Measurements from ENCODE around the gene ARG1. TPM values are rescaled to one million over a fixed set of nuclear protein-coding genes. Genes with fewer than 3 reads are reported as not detected.
"Not testable (repeated sequence)": the region's sequence is repeated elsewhere in the genome, so short reads cannot be mapped to it uniquely, and the experiment has no call there.

Gene ARG1
- total RNA-seq: not detected in 2 replicates

- DNase-seq (ENCODE audit: low read depth) (no peak), FAIRE-seq (no peak)
- TF ChIP-seq CTCF (IDR thresholded peaks at IDR 0.05; ENCODE audit: insufficient read depth, low read length, severe bottlenecking): no peak
- no peak within 1 kb of the TSS for H3K4me3 ChIP-seq (ENCODE audit: low read depth, low read length)
- no peaks in the 10 kb centered on the region for H3K36me3 ChIP-seq (ENCODE audit: control insufficient read depth, insufficient read depth, low read length)
- H3K27me3 ChIP-seq (ENCODE audit: control insufficient read depth, insufficient read depth, low read length): no peaks in the 10 kb centered on the region
Measured at GRCh38 chr6:131572686-131573415, at the start of gene ARG1. ARG1 (plus strand) TSS chr6:131573226; CDS start chr6:131573283, 57 bp downstream.

- TF ChIP-seq CTCF (IDR thresholded peaks at IDR 0.05; ENCODE audit: insufficient read depth, low read length, severe bottlenecking): no peak
- H3K4me3 ChIP-seq (ENCODE audit: low read depth, low read length): no peak overlapping the region
- no peak for DNase-seq (ENCODE audit: low read depth)
- FAIRE-seq: peak; percentile 23
- no peaks in the 10 kb centered on the region for H3K27me3 ChIP-seq (ENCODE audit: control insufficient read depth, insufficient read depth, low read length)
- H3K36me3 ChIP-seq (ENCODE audit: control insufficient read depth, insufficient read depth, low read length): no peaks in the 10 kb centered on the region
Measured at GRCh38 chr6:131523988-131524673, 48.9 kb upstream of the ARG1 start.

GRCh38 chr6:131524695-131525336 lies 48.2 kb upstream of the ARG1 start:
- DNase-seq (ENCODE audit: low read depth) (no peak), FAIRE-seq (no peak)
- Histone ChIP-seq H3K27me3 (ENCODE audit: control insufficient read depth, insufficient read depth, low read length) (no peaks in the 10 kb centered on the region), H3K36me3 (ENCODE audit: control insufficient read depth, insufficient read depth, low read length) (no peaks in the 10 kb centered on the region), H3K4me3 (ENCODE audit: low read depth, low read length) (no peak overlapping the region)
- TF ChIP-seq CTCF (IDR thresholded peaks at IDR 0.05; ENCODE audit: insufficient read depth, low read length, severe bottlenecking): no peak

- H3K36me3 ChIP-seq (ENCODE audit: control insufficient read depth, insufficient read depth, low read length); FAIRE-seq; H3K4me3 ChIP-seq (ENCODE audit: low read depth, low read length); DNase-seq (ENCODE audit: low read depth); H3K27me3 ChIP-seq (ENCODE audit: control insufficient read depth, insufficient read depth, low read length): not testable (repeated sequence)
Measured at GRCh38 chr6:131530936-131531335, 42.1 kb upstream of the ARG1 start.

GRCh38 chr6:131531681-131532080 lies 41.3 kb upstream of the ARG1 start:
- not testable (repeated sequence) for FAIRE-seq; H3K36me3 ChIP-seq (ENCODE audit: control insufficient read depth, insufficient read depth, low read length); H3K27me3 ChIP-seq (ENCODE audit: control insufficient read depth, insufficient read depth, low read length); DNase-seq (ENCODE audit: low read depth); H3K4me3 ChIP-seq (ENCODE audit: low read depth, low read length)

- no peak for FAIRE-seq
- Histone ChIP-seq H3K27me3 (ENCODE audit: control insufficient read depth, insufficient read depth, low read length) (peaks cover 1% of the 10 kb centered on the region), H3K36me3 (ENCODE audit: control insufficient read depth, insufficient read depth, low read length) (no peaks in the 10 kb centered on the region), H3K4me3 (ENCODE audit: low read depth, low read length) (no peak overlapping the region)
- no peak for TF ChIP-seq CTCF (IDR thresholded peaks at IDR 0.05; ENCODE audit: insufficient read depth, low read length, severe bottlenecking)
- peak; percentile 30 for DNase-seq (ENCODE audit: low read depth)
Measured at GRCh38 chr6:131532580-131533039, 40.4 kb upstream of the ARG1 start.

GRCh38 chr6:131538615-131539014 lies 34.4 kb upstream of the ARG1 start:
- H3K36me3 ChIP-seq (ENCODE audit: control insufficient read depth, insufficient read depth, low read length); H3K4me3 ChIP-seq (ENCODE audit: low read depth, low read length); FAIRE-seq; DNase-seq (ENCODE audit: low read depth); H3K27me3 ChIP-seq (ENCODE audit: control insufficient read depth, insufficient read depth, low read length): not testable (repeated sequence)

All from bronchial epithelial cell (primary cell).